IPS-18a (cell line): ENCODE data around the gene RAC3.

ENCODE experiments used
- H3K27ac ChIP-seq: one replicate; pipeline ENCODE4 v1.5.1; 2013; ENCODE audit warnings: low read length
- H3K27me3 ChIP-seq: one replicate; pipeline ENCODE4 v1.6.1; 2013; ENCODE audit warnings: mild to moderate bottlenecking, low read length; ENCODE audit not compliant: control insufficient read depth, insufficient read depth
- H3K36me3 ChIP-seq: one replicate; pipeline ENCODE4 v1.6.1; 2013; ENCODE audit warnings: low read depth, low read length; ENCODE audit not compliant: control insufficient read depth
- H3K4me1 ChIP-seq: one replicate; pipeline ENCODE4 v1.6.1; 2013; ENCODE audit warnings: low read depth, low read length; ENCODE audit not compliant: control insufficient read depth
- H3K4me3 ChIP-seq: one replicate; pipeline ENCODE4 v1.5.1; 2013; ENCODE audit warnings: low read length
- H3K9ac ChIP-seq: one replicate; pipeline ENCODE4 v1.6.1; 2013; ENCODE audit warnings: mild to moderate bottlenecking, low read length, moderate library complexity
- H3K9me3 ChIP-seq: one replicate; pipeline ENCODE4 v1.6.1; 2013; ENCODE audit warnings: low read depth, low read length; ENCODE audit not compliant: control insufficient read depth

Gene RAC3

GRCh38 chr17:82065193-82065637 is 33.7 kb downstream of the RAC3 start:
- H3K4me1 ChIP-seq, result no peaks in the 10 kb centered on the region
- peak overlapping the region; percentile 62 for H3K9ac ChIP-seq
- no peak overlapping the region for H3K27ac ChIP-seq
- H3K36me3 ChIP-seq, result peaks cover 20% of the 10 kb centered on the region
- peak overlapping the region; percentile 75 for H3K4me3 ChIP-seq
- H3K9me3 ChIP-seq, result no peaks in the 10 kb centered on the region
- H3K27me3 ChIP-seq, result no peaks in the 10 kb centered on the region

- Histone ChIP-seq H3K4me1 (no peaks in the 10 kb centered on the region), H3K9me3 (no peaks in the 10 kb centered on the region), H3K27ac (no peak within 1 kb of the TSS), H3K9ac (peak within 1 kb of the TSS; percentile 62), H3K27me3 (peaks cover 4% of the 10 kb centered on the region), H3K4me3 (peak within 1 kb of the TSS; percentile 75), H3K36me3 (peaks cover 14% of the 10 kb centered on the region)
These were observed 34.3 kb downstream of the RAC3 start, which contains the start of gene DUS1L for GRCh38 chr17:82065638-82066303. DUS1L (minus strand) TSS chr17:82065804; CDS start chr17:82065059, 745 bp downstream.

DNA sequence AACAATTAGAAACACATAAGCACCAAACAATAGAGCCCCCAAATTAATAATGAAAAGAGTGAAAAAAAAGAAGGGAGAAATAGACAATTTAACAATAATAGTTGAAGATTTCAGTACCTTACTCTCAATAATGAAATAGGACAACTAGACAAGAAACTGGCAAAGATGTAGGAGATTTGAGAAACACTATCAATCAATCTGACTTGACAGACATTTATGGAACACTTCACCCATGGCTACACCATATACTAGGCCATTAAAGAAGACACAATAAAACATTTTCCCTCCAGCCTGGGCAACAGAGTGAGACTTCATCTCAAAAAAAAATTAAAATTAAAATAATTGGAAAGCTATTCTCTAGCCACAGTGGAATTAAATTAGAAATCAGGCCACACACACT is 39.1 kb downstream of the RAC3 start:
- Histone ChIP-seq H3K4me3 (no peak overlapping the region), H3K9ac (no peak overlapping the region), H3K4me1 (no peaks in the 10 kb centered on the region), H3K9me3 (no peaks in the 10 kb centered on the region), H3K36me3 (no peaks in the 10 kb centered on the region), H3K27ac (no peak overlapping the region), H3K27me3 (peaks cover 6% of the 10 kb centered on the region)

GRCh38 chr17:82072827-82073226 is 41.3 kb downstream of the RAC3 start:
- Histone ChIP-seq H3K4me1 (no peaks in the 10 kb centered on the region), H3K9ac (no peak overlapping the region), H3K9me3 (no peaks in the 10 kb centered on the region), H3K27me3 (peaks cover 6% of the 10 kb centered on the region), H3K4me3 (no peak overlapping the region), H3K36me3 (no peaks in the 10 kb centered on the region), H3K27ac (no peak overlapping the region)

- no peaks in the 10 kb centered on the region for H3K9me3 ChIP-seq
- H3K27ac ChIP-seq, result no peak overlapping the region
- peaks cover 5% of the 10 kb centered on the region for H3K36me3 ChIP-seq
- no peak overlapping the region for H3K4me3 ChIP-seq
- H3K4me1 ChIP-seq, result no peaks in the 10 kb centered on the region
- H3K27me3 ChIP-seq, result peaks cover 6% of the 10 kb centered on the region
- no peak overlapping the region for H3K9ac ChIP-seq
These were observed 42.0 kb downstream of the RAC3 start for GRCh38 chr17:82073446-82073845.

DNA sequence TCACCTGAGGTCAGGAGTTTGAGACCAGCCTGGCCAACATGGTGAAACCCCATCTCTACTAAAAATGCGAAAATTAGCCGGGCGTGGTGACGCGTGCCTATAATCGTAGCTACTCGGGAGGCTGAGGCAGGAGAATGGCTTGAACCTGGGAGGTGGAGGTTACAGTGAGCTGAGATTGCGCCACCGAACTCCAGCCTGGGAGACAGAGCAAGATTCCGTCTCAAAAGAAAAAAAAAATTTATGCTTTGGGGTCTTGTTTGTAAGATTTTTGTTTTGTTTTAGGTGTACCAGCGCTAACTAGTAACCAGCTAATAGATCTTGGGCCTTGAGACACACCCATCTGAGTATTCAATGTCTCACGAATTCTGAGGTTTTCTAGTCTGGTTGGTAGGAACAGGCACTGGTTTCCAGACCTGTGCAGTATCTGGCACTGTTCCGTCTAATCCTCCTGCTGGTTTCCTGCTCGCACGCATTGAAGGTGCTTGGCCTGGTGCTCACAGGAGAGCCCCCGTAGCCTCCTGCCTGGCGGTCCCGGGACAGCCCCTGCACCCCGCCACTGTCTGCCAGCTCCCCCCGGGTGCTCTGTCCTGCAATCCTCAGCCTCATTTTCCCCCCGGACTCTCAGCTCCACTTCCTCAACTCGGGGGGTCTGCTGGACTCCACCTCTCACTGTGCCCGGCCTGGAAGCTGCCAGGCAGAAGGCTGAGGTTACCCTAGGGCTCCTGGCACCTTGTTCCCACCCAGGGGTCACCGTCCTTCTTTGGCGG is 44.7 kb downstream of the RAC3 start:
- H3K36me3 ChIP-seq, result peaks cover 30% of the 10 kb centered on the region
- no peak overlapping the region for H3K4me3 ChIP-seq
- no peaks in the 10 kb centered on the region for H3K9me3 ChIP-seq
- H3K27ac ChIP-seq, result no peak overlapping the region
- no peak overlapping the region for H3K9ac ChIP-seq
- H3K27me3 ChIP-seq, result no peaks in the 10 kb centered on the region
- H3K4me1 ChIP-seq, result no peaks in the 10 kb centered on the region

GRCh38 chr17:82076785-82077591 is 45.5 kb downstream of the RAC3 start:
- H3K9me3 ChIP-seq, result no peaks in the 10 kb centered on the region
- no peaks in the 10 kb centered on the region for H3K27me3 ChIP-seq
- no peak overlapping the region for H3K4me3 ChIP-seq
- H3K27ac ChIP-seq, result no peak overlapping the region
- H3K9ac ChIP-seq, result no peak overlapping the region
- peaks cover 37% of the 10 kb centered on the region for H3K36me3 ChIP-seq
- H3K4me1 ChIP-seq, result no peaks in the 10 kb centered on the region

- Histone ChIP-seq H3K4me1 (no peaks in the 10 kb centered on the region), H3K9me3 (no peaks in the 10 kb centered on the region), H3K4me3 (no peak overlapping the region), H3K9ac (no peak overlapping the region), H3K36me3 (peaks cover 45% of the 10 kb centered on the region), H3K27ac (no peak overlapping the region), H3K27me3 (no peaks in the 10 kb centered on the region)
These were observed 46.3 kb downstream of the RAC3 start for GRCh38 chr17:82077617-82078358.

- H3K4me3 ChIP-seq, result no peak overlapping the region
- H3K9me3 ChIP-seq, result no peaks in the 10 kb centered on the region
- no peak overlapping the region for H3K27ac ChIP-seq
- no peak overlapping the region for H3K9ac ChIP-seq
- H3K4me1 ChIP-seq, result no peaks in the 10 kb centered on the region
- peaks cover 51% of the 10 kb centered on the region for H3K36me3 ChIP-seq
- H3K27me3 ChIP-seq, result no peaks in the 10 kb centered on the region
These were observed 47.0 kb downstream of the RAC3 start for GRCh38 chr17:82078433-82078832.

GRCh38 chr17:82079001-82079677 is 47.7 kb downstream of the RAC3 start:
- Histone ChIP-seq H3K4me3 (no peak overlapping the region), H3K9ac (no peak overlapping the region), H3K27ac (no peak overlapping the region), H3K27me3 (no peaks in the 10 kb centered on the region), H3K9me3 (no peaks in the 10 kb centered on the region), H3K4me1 (no peaks in the 10 kb centered on the region), H3K36me3 (peaks cover 58% of the 10 kb centered on the region)
